Forelimb muscle (tissue), 1 donor: ENCODE data around the gene GPR3. TPM values are rescaled to one million over a fixed set of nuclear protein-coding genes. Genes with fewer than 3 reads are reported as not detected.
"Not testable (repeated sequence)": the region's sequence is repeated elsewhere in the genome, so short reads cannot be mapped to it uniquely, and the experiment has no call there.

Experiments used
- DNase-seq: peaks from one replicate; pipeline ENCODE4 v3.0.0-alpha.2; 2013; ENCODE audit warnings: low read depth
- polyA plus RNA-seq: library from polyadenylated mRNA; unstranded; fragments of 120-200 nt; gene quantifications from one replicate; pipeline ENCODE4 v1.2.1, GENCODE V29; 2013; ENCODE audit not compliant: insufficient read length

GPR3 gene
- polyA plus RNA-seq, 1 donor = 0.75 TPM

- DNase-seq = no peak
Observed at GRCh38 chr1:27399251-27400025, 7.0 kb downstream of the GPR3 start.

- no peak for DNase-seq
Observed at GRCh38 chr1:27400082-27400962, 7.9 kb downstream of the GPR3 start.

- no peak for DNase-seq
Observed at GRCh38 chr1:27400963-27401341, 8.5 kb downstream of the GPR3 start.

- no peak for DNase-seq
Observed at GRCh38 chr1:27402349-27402754, 9.9 kb downstream of the GPR3 start.

GRCh38 chr1:27403065-27403726, 10.8 kb downstream of the GPR3 start:
- no peak for DNase-seq

GRCh38 chr1:27403931-27404330, 11.5 kb downstream of the GPR3 start:
- no peak for DNase-seq

- DNase-seq = no peak
Observed at GRCh38 chr1:27405074-27405473, 12.7 kb downstream of the GPR3 start.

GRCh38 chr1:27405598-27406361, 13.4 kb downstream of the GPR3 start:
- DNase-seq = not testable (repeated sequence)

GRCh38 chr1:27406362-27406680, 13.9 kb downstream of the GPR3 start:
- no peak for DNase-seq

- DNase-seq = not testable (repeated sequence)
Observed at GRCh38 chr1:27406791-27407190, 14.4 kb downstream of the GPR3 start.

- no peak for DNase-seq
Observed at GRCh38 chr1:27408151-27408550, 15.7 kb downstream of the GPR3 start.

- DNase-seq = no peak
Observed at GRCh38 chr1:27409669-27410068, 17.2 kb downstream of the GPR3 start.

GRCh38 chr1:27410709-27411108, 18.3 kb downstream of the GPR3 start:
- DNase-seq = no peak

GRCh38 chr1:27412502-27412901, 20.1 kb downstream of the GPR3 start:
- DNase-seq = no peak

- no peak for DNase-seq
Observed at GRCh38 chr1:27413004-27413403, 20.6 kb downstream of the GPR3 start.

GRCh38 chr1:27414091-27414490, 21.7 kb downstream of the GPR3 start:
- no peak for DNase-seq

GRCh38 chr1:27416387-27417111, 24.1 kb downstream of the GPR3 start:
- DNase-seq = no peak

GRCh38 chr1:27417713-27418112, 25.3 kb downstream of the GPR3 start:
- DNase-seq = no peak

GRCh38 chr1:27418326-27419185, 26.1 kb downstream of the GPR3 start:
- DNase-seq = peak; percentile 72

- DNase-seq = no peak
Observed at GRCh38 chr1:27423709-27424108, 31.3 kb downstream of the GPR3 start.
